Measurements from ENCODE around the gene ERC1. TPM values are rescaled to one million over a fixed set of nuclear protein-coding genes. Genes with fewer than 3 reads are reported as not detected.

Gene ERC1
- total RNA-seq, 4 donors from 2014 or later = 28.9 to 106 (median 43.6) TPM

- H3K9me3 ChIP-seq = no peaks in the 10 kb centered on the region
- intact Hi-C loops (cut with DNase I; ENCODE audit: low total_unique reads) = no loop called here
- no peak for TF ChIP-seq POLR2A (IDR thresholded peaks at IDR 0.05)
- TF ChIP-seq, protein P1, sequence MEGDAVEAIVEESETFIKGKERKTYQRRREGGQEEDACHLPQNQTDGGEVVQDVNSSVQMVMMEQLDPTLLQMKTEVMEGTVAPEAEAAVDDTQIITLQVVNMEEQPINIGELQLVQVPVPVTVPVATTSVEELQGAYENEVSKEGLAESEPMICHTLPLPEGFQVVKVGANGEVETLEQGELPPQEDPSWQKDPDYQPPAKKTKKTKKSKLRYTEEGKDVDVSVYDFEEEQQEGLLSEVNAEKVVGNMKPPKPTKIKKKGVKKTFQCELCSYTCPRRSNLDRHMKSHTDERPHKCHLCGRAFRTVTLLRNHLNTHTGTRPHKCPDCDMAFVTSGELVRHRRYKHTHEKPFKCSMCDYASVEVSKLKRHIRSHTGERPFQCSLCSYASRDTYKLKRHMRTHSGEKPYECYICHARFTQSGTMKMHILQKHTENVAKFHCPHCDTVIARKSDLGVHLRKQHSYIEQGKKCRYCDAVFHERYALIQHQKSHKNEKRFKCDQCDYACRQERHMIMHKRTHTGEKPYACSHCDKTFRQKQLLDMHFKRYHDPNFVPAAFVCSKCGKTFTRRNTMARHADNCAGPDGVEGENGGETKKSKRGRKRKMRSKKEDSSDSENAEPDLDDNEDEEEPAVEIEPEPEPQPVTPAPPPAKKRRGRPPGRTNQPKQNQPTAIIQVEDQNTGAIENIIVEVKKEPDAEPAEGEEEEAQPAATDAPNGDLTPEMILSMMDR (IDR thresholded peaks at IDR 0.05) = no peak
- no peak for DNase-seq
- H3K4me1 ChIP-seq = no peaks in the 10 kb centered on the region
- H3K4me3 ChIP-seq = no peak overlapping the region
- H3K36me3 ChIP-seq = no peaks in the 10 kb centered on the region
- no peak overlapping the region for H3K27ac ChIP-seq
- H3K27me3 ChIP-seq = no peaks in the 10 kb centered on the region
Measured at GRCh38 chr12:1470051-1470450, 479.0 kb downstream of the ERC1 start.

DNA sequence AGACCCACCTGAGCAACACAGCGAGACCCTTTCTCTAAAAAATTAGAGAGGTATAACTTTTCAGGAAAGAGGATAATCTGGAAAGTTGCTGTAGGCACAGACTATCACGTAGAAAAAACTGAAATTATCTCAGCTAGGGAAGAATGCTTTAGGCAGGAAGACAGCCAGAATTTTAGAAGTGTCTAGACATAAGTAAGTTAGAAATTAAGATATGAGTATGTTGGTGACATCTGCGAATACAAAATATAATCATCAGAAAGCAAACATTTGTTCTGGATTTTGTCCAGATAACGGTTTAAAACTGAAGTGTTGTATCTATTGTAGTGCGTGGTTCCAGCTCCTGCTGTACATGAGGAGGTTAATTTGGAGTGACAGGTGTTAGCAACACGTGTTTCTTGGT lies 480.2 kb downstream of the ERC1 start:
- Histone ChIP-seq H3K9me3 (no peaks in the 10 kb centered on the region), H3K27me3 (no peaks in the 10 kb centered on the region), H3K4me1 (no peaks in the 10 kb centered on the region), H3K27ac (no peak overlapping the region), H3K36me3 (no peaks in the 10 kb centered on the region), H3K4me3 (no peak overlapping the region)
- no peak for DNase-seq
- intact Hi-C loops (cut with DNase I; ENCODE audit: low total_unique reads) = no loop called here
- TF ChIP-seq, protein P1 (IDR thresholded peaks at IDR 0.05) = no peak
- no peak for TF ChIP-seq POLR2A (IDR thresholded peaks at IDR 0.05)

DNA sequence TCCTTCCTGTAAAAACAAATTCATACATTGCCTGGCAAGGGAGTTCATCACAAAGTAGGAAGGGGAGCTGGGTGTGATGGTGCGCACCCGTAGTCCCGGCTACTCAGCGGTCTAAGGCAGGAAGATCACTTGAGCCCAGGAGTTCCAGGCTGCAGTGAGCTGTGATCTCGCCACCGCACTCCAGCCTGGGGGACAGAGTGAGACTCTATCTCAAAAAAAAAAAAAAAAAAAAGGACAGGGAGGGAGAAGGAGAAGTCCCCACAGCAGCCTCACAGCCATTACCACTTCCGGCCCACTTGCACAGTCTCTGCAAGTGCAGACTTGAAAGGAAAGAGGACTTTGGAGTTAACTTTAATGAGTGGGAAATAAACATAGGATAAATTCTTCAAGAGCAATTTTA lies 482.4 kb downstream of the ERC1 start:
- intact Hi-C loops (cut with DNase I; ENCODE audit: low total_unique reads) = no loop called here
- DNase-seq = no peak
- TF ChIP-seq, protein P1 (IDR thresholded peaks at IDR 0.05) = no peak
- no peak for TF ChIP-seq POLR2A (IDR thresholded peaks at IDR 0.05)
- Histone ChIP-seq H3K4me3 (no peak overlapping the region), H3K4me1 (no peaks in the 10 kb centered on the region), H3K9me3 (no peaks in the 10 kb centered on the region), H3K27me3 (no peaks in the 10 kb centered on the region), H3K27ac (no peak overlapping the region), H3K36me3 (no peaks in the 10 kb centered on the region)

DNA sequence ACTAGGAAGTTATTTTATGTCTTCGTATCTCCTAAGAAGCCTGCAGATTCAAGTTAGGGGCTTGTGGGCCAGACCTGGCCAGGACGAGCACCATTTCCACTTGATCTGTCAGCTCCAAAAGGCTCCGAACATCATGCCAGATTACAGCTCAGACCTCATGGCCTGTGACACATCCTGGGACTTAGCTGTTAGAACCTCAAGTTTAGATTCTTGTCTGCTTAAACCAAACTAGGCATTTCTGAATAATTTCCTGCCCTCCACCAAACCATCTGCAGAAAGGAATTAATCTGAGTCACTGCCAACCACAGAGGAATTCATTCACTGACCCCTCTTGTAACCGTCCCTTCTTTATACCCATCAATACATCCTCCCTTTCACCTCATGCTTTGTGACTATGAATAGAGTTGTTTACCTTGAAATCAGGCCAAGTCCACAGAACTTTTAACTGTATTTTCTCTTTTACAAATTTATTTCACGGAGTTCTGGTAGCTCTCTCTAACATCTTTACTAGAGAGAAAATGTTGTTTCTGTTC lies 483.1 kb downstream of the ERC1 start:
- H3K9me3 ChIP-seq = no peaks in the 10 kb centered on the region
- no peaks in the 10 kb centered on the region for H3K36me3 ChIP-seq
- TF ChIP-seq, protein P1 (IDR thresholded peaks at IDR 0.05) = no peak
- TF ChIP-seq POLR2A (IDR thresholded peaks at IDR 0.05) = no peak
- no peaks in the 10 kb centered on the region for H3K27me3 ChIP-seq
- no peak overlapping the region for H3K27ac ChIP-seq
- H3K4me1 ChIP-seq = no peaks in the 10 kb centered on the region
- no peak for DNase-seq
- H3K4me3 ChIP-seq = no peak overlapping the region
- intact Hi-C loops (cut with DNase I; ENCODE audit: low total_unique reads) = no loop called here

DNA sequence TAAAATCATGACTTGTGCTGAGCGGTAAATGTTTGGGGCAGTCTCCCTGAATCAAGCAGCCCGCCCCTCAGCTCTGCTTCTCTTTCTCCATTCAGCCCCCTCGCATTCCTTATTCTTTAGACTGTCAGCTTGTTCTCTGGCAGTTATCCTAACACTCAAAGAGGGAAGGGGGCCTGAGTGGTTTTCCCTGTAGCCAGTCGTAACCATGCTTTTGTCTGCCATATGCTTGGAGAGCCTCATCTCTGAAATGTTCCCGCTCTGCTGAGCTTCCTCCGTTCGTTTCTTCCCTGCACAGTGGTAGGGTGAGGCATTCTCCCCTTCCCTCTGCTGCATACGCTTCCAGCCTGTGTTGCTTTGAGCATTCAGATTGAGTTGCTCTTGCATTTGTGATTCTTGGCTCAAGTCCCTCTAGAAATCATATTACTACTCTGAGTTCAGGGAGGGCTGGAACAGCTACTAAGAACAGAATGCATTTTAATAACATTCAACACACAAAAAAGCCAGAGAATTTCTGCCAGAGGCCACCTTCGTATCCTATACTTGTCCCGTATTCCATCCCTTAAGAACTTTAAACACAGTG lies 483.6 kb downstream of the ERC1 start:
- TF ChIP-seq, protein P1 (IDR thresholded peaks at IDR 0.05) = no peak
- no peak for TF ChIP-seq POLR2A (IDR thresholded peaks at IDR 0.05)
- H3K36me3 ChIP-seq = no peaks in the 10 kb centered on the region
- DNase-seq = no peak
- H3K4me1 ChIP-seq = no peaks in the 10 kb centered on the region
- H3K27me3 ChIP-seq = no peaks in the 10 kb centered on the region
- H3K27ac ChIP-seq = no peak overlapping the region
- intact Hi-C loops (cut with DNase I; ENCODE audit: low total_unique reads) = no loop called here
- no peak overlapping the region for H3K4me3 ChIP-seq
- no peaks in the 10 kb centered on the region for H3K9me3 ChIP-seq

Data from uterus (tissue), 4 donors.